LHCN-M2 (cell line): Measurements from ENCODE around the gene SLC25A21. TPM values are rescaled to one million over a fixed set of nuclear protein-coding genes. Genes with fewer than 3 reads are reported as not detected.

Source experiments
- DNase-seq: peaks from one replicate; pipeline ENCODE4 v3.0.0-alpha.2; 2012; ENCODE audit warnings: low read depth
- total RNA-seq: library from RNA; depleted of rRNA; stranded (reverse); fragments of >200 nt; gene quantifications from 2 replicates; pipeline ENCODE4 v1.2.3, GENCODE V29; 2014

SLC25A21 gene
- total RNA-seq, 1 experiment from 2014 or later: 0.57 TPM

DNA sequence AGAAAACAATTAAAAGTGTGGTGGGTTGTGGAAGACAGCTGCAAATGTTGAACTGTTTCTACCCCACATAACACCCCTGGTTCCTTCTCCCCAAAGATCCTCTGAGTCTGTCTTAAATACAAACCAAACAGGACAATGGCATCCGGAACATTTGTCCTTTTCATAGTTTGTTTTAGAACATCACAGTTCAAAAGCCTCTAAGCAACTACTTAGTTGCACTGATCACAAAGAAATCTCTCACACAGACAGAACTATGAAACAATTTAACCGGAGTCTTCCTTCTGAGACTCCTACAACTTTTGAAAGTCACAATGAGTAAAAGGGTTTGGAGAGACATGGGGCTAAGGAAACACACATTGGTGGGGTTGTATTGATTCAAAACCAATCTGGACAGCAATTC is 125.6 kb downstream of the SLC25A21 start:
- no peak for DNase-seq

DNA sequence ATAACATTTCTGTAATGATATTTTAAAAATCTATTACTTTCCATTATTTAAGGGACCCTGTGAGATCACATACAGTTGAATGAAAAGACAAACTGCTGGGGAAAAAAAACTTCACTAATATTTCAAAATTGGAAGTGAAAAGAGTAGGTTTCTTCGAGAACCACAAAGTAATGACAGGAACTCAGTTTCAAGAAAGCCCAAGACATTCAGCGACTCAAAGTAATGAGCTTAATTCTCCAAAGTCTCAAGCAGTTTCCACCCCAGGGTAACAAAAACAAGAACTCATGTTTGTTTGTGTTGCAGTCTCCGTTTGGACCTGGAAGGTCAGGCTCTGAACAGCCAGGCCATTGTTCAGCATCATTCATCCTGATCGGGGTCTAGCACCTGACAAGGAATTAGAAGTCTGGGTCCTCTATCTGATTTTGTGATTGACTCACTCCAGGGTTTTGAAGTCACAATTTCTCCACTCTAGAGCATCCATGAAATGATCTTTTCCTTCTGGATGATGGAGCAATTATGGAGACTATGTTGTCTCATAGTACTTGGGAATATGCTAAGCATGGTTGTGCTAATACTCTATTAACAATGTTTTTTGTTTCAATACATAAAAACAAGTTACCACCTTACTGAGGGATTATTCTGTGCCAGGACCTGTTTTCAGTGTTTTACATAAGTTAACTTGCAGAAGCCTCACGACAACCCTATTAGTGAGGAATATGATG is 126.9 kb downstream of the SLC25A21 start:
- DNase-seq: no peak

DNA sequence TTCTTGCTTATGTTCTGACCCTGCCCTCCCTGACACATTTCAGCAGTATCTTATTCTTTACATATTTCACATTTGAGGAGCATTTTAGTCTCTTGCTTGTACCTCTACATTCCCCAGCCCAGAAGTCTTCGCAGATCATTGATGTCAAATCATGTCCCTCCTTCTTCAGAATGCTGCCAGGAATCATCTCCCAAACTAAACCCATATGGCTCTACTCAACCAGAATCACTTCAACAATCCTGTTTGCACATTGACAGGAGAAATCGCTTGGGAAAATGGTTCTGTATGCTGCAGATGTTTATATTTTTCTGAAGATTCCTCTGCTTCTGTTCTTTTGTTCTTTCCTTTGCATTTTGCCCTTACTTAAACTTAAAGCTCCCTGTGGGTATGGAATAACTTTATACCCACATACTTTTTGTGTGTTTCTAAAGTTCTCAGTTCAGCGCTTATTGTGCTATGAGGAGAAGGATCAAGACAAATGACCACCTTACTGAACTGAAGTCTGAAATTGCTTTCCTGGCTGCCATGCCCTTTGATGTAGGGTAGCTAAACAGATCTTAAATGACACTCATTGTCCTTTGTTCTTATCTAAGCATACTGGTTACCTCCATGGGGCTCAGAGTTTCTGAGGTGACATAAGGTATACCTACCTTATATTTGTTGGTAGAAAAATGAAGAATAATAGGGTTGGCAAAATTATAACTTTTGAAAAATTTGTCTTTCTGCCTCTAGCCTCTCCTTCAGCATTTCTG is 134.6 kb downstream of the SLC25A21 start:
- no peak for DNase-seq

DNA sequence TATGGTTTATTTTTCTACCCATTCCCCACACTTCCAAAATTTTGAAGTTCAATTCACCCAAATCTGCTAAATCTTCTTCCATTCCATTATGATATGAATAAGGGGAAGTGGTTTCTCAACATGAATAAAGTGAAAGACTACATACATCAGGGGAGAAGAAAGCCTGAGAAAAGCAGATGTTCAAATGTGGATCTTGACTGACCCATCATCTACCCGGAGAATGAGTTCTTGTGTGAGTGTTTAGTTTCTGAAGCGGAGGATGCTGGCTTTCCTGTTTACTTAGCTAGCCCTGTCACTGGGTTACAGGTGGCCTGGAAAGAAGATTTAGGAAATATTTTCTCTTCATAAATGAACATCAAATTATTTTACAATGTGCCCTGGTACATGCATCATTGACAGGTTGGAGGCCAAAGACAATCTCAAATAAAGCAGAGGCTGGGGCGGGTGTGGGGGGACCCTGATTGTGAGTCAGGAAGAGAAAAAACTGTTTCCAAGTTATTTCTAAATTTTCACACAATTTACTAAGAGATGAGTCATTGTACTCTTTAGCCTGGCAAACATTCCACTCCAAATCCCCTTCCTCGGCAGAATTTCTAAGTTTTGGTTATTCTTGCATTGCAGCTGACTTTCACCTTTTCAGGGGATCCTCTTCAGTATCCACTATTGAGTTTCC is 135.6 kb downstream of the SLC25A21 start:
- peak; percentile 72 for DNase-seq

DNA sequence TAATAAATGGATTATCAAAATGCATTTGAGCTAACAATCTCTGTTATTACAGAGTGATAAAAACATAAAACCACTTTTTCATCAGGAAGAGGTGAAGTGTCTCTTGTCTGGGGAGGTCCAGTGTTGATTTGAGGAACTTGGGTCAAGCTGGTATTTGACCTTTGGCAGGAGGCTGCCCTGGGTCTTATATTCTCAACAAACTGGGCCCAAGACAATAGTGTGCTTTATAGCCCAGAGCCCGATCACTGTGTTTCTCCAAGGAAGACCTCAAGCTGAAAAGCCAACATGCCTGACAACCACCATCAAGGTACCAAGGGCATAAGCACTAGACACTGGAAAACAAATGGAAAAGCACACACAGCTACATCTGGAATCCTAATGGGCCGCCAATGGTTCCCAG is 137.0 kb downstream of the SLC25A21 start:
- no peak for DNase-seq

DNA sequence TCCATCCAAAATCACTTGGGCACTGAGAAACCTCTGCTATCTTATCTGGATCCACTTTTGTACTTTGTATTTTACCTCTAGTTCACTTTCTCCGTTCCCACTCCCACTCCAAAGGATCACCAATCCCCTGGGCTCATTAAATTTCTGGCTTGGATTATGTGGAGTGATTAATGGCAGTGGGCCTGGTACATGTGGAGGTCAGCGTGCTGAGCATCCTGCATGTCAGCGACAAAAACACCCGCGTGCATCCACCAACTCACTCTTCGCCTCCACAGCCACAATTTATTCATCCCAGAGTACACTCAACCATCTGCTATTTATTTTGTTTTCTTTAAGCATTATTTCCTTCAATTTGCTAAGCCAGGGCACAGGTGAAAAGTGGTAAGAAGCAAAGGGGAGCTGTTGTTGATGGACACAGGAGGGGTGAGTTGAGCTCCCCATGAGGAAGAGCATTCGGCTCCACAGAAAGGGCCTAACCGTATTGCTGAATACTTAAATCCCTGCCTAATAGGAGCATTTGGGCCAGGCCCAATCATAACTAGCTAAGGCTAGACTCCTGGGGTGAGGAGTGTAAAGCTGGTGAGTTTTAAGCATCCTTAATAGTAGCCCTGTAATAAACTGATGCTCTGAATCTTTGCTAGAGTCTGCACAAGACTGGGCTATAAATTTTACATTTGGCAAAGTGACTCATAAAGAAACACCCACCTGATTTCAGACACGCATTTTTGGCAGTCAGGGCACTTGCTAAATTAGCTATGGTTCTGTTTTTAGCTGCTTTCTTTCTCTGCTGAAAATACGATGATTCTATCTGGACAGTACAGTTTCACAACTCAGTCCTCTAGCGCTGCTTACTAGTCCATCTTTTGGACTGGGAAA is 137.8 kb downstream of the SLC25A21 start:
- peak; percentile 31 for DNase-seq

DNA sequence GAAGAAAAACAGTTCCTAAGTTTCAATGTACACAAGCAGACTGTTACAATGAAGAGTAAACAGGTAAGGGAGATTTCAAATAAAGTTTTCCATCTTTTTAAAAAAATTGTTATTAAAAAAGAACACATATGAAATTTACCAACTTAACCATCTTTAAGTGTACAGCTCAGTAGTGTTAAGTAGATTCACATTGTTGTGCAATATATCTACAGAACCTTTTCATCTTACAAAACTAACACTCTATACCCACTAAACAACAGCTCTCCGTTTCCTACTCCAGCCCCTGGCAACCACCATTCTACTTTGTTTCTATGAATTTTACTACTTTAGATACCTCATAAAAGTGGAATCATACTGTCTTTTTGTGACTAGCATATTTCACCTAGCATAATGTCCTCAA is 139.5 kb downstream of the SLC25A21 start:
- no peak for DNase-seq

GRCh38 chr14:37027188-37027824 is 145.1 kb downstream of the SLC25A21 start:
- no peak for DNase-seq

- peak; percentile 19 for DNase-seq
These were observed 148.4 kb downstream of the SLC25A21 start for GRCh38 chr14:37023875-37024565.

DNA sequence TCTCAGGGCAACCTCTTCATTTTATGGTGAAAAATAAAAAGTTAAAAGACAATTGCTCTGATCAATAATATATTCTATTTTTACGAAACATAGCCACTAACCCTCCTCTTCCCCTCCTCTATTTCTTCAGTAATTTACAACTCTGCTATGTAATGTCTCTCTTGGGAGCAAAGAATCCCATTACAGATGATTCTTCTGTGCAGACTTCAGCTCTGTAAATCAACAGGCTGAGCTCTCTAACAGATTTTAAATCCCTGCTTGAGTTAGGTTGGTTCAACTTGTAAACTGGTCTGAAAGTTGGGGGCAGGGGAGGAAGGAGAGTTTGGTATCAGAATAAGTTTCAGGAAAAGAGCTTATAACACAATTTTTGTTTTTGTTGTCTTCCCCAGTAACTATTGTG is 151.0 kb downstream of the SLC25A21 start:
- no peak for DNase-seq

DNA sequence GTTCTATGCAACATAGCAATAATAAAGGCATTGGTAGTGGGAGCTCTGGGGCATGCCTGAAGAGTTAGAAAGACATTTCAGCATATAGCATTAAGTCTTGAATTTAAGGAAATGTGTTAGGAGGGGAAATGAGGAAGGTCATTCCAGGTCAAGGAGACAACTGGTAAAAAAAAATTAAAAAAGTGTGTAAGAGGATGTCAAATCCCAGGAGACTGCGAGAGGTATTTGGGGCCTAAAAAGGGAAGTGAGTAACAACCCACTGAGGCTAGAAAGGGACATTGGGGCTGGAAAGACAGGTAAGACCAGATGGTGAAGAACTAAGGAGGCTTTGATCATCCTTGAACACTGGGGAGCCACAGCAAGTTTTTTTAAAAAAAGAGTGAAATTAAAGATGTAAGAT is 152.9 kb downstream of the SLC25A21 start:
- no peak for DNase-seq

DNA sequence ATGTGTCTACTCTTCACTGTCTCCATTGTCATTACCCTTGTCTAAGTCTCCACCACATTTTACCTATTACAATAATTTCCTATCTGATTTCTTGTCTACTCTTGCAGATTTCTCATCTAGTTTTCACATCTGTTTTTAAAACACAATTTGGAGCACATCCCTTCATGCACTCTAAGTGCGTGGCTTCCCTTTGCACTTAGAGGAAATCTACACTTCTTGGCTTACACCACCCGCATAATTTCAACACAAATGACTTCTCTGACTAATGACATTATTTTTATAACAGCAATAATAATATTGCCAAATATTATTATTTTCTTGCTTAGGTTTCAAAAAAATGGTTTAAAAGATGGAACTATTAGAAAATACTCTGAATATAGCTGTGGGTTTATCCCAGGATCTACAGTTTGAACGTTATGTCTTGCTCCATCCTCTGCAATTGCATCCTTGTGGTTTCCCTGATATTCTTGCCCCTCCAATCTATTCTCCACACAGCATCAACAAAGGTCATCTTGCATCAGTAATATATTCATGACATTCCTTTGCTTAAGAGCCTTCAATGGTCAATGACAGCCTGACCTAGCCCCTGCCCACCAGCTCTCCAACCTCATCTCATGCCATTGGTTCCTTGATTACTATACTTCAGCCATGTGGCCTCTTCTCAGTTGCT is 153.7 kb downstream of the SLC25A21 start:
- no peak for DNase-seq

DNA sequence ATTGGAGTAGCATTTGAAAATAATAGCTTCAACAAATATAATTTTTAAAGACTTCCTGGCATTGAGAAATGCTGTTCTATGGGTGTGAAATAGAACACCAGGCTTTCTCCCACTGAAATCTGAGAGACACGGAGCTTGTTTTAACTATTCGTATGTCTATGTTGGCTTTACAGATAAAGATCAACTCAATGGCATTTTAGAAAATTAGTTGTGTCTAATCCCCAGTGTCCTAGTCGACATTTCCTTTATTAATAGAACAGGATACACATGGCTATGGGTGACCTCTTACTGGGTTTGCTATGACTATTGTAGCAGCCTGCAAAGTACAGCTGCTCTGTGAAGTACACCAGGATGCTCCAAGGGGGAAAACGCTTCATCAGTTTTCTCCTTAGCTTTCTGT is 159.3 kb downstream of the SLC25A21 start:
- DNase-seq: no peak

DNA sequence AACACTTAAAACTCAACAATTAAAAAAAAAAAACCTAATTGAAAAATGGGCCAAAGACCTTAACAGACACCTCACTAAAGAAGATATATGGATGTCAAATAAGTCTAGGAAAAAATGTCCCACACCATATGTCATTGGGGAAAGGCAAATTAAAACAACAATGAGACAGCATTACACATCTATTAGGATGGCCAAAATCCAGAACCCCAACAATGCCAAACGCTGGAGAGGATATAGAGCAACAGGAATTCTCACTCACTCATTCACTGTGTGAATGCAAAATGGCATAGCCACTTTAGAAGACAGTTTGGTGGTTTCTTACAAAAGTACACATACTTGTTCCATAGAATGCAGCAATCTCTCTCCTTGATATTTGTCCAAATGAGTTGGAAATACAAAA is 173.7 kb downstream of the SLC25A21 start:
- no peak for DNase-seq

DNA sequence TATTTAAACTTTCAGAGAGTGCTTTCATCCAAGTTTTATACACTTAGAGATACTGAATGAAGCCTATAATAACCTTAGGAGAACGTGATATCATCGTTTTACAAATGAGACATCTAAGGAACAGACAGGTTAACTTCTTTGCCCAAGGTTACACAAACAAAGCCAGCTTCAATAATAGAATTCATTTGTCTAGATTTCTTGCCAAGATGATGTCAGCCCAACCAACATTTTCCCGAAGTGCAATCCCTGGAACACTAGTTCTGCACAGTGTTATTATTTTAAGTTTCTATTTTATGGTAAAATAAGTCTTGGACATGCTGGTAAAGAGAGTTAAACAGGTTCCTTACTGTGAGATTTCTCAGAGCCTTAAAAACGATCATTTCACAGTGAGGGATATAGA is 174.6 kb downstream of the SLC25A21 start:
- no peak for DNase-seq

DNA sequence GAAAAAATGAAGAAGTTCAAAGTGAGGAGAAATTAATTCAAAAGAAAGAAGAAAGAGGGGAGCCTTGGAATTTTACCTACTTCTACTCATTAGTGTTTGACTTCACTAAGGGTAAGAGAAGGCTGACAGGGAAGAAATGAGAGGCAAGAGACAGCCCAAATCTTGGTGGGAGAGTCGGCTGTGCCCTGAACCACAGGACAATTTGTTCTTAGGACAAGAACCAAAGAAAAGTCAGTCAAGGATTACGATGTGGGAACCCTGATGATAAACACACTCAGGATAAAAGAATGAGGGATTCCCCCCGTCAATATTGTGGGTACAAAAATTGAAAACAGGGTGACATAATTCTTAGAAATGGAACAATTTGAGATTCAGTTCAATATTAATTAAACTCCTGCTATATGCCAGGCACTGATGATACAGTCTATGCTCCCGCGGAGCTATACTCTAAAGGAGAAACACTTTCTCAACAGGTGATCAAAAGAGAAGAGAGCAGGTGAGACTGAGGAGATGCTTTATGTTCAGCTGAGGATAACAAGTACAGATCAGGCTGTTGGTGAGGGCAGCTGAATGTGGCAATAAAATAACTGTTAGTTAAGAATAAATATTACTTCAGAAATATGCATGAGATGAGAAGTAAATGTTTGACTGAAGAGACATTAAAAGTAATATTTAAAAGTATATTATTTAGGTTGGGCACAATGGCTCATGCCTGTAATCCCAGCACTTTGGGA is 175.4 kb downstream of the SLC25A21 start:
- peak; percentile 41 for DNase-seq

DNA sequence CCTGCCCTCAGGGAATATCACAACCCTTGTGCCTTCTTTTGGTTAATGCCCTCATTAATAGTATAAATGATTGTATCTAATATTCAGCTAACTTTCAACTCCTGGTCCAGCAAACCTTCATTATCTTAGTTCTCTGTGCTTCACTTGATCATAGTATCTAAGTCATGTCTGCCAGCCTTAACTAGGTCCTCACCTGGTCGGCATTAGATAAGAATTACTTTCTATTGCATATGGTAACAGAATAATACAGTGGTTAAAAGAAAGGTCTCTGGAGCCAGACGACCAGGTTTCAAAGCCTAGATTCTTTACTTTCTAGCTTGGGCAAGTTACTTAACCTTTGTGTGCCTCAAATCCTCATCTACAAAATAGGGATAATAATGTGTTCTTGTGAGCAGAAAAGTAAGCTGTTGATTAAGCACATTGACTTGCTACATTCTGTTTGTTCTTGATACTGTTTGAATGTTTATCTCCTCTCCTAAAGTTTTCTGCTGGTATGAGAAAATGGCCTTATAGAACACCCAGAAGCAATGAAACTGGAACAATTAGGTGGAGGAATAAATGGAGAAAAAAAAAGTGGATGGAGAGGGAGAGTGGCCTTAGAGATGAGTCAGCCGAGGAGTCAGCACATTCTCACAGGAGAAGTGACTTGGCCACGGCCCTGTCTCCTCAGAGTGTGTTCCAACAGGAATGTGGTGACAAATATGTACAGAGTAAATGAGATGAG is 176.1 kb downstream of the SLC25A21 start:
- DNase-seq: peak; percentile 69

- no peak for DNase-seq
These were observed 182.6 kb downstream of the SLC25A21 start for GRCh38 chr14:36989806-36990205.

DNA sequence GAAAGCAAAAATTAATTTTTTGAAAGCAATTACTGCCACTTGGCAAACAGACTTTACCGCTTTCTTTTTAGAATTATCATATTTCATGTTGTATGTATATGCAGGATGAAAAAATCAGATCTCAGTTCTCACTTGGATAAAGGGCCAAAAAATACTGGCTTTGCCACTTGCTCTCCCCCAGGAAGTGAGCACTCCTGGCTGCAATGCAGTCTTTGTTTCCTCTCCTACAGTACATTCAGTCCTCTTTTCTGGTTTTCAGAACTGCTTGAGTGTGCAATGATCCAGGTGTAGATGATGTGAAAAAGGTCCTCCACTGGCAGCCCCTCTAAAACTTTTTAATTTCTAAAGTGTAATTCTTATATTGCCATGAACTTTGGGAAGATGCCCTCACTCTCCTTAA is 183.4 kb downstream of the SLC25A21 start:
- no peak for DNase-seq
